Stimulated activated effector memory CD8-positive, alpha-beta T cell treated with anti-CD3 and anti-CD28 coated beads, Interleukin-12 subunit alpha, Interleukin-12 subunit beta, amount 100 ng/mL, for 72 hours (primary cell): ENCODE data around the gene COX7A2L.
"Not testable (repeated sequence)": the region's sequence is repeated elsewhere in the genome, so short reads cannot be mapped to it uniquely, and the experiment has no call there.

ENCODE experiments used
- ATAC-seq: fragments of 150-1000 bp; cut with Tn5 transposase; 2 replicates; pipeline ENCODE4 v1.10.0; 2021
- DNase-seq, 2 donors: peaks; one replicate each; pipeline ENCODE4 v3.0.0; 2021 to 2022; ENCODE audit warnings: low spot score in 2 of 2
- H3K27ac Mint-ChIP-seq: one replicate; pipeline ENCODE4 v1.8.0; 2022; ENCODE audit warnings: mild to moderate bottlenecking, mixed read lengths
- H3K36me3 Mint-ChIP-seq: one replicate; pipeline ENCODE4 v1.8.0; 2022; ENCODE audit warnings: mild to moderate bottlenecking, mixed read lengths
- H3K4me1 Mint-ChIP-seq: one replicate; pipeline ENCODE4 v1.8.0; 2022; ENCODE audit warnings: mixed read lengths
- H3K4me3 Mint-ChIP-seq: one replicate; pipeline ENCODE4 v1.8.0; 2022; ENCODE audit warnings: mild to moderate bottlenecking, mixed read lengths
- H3K9me3 Mint-ChIP-seq: one replicate; pipeline ENCODE4 v1.8.0; 2022; ENCODE audit warnings: mixed read lengths

Gene COX7A2L, protein sequence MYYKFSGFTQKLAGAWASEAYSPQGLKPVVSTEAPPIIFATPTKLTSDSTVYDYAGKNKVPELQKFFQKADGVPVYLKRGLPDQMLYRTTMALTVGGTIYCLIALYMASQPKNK

DNA sequence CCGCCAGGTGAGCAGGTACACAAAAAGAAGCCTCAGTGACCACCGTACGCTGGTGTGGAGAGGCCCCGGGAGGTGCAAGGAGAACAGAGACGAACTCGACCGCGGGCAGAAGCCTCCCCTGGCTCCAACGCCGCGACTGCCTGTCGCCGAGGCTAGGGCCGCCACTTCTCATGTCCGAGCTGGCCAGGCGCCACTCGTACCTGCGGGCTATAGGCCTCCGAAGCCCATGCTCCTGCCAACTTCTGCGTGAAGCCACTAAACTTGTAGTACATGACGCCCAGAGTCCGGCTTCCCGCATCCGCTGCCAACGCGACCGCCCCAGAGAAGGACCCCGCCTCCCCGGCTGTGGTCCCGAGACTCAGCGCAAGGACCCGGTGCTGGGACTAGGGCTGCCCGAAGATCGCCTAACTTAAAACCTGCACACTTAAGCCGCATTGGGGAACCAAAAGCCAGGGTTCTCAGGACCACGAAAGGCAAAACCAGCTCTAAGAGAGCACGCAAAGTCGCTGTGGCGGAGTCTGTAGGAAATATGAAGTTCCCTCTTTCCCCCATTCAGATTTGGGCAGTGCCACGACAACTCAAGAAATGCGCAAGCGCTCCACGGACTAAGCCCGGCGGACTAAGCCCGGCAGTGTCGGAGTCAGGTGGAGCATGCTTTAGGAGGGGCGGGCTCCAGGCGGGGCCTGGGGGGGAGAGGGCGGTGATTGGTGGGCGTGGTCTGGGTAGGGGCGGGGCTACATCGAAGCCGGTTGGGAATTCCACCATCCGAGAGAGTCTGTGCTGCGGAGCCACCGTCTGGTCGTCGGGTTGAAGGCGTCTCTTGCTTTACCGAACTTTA lies at the start of gene COX7A2L:
Gene COX7A2L (minus strand): TSS at position 328 of the 838 bp plus-strand sequence. CDS start 56 bp downstream, at position 272.
- Mint-ChIP-seq H3K4me3 (peak within 1 kb of the TSS; percentile 81), H3K4me1 (peaks cover 45% of the 10 kb centered on the region), H3K36me3 (peaks cover 11% of the 10 kb centered on the region), H3K9me3 (no peaks in the 10 kb centered on the region), H3K27ac (peak within 1 kb of the TSS; percentile 88)
- peak; percentile 96 for ATAC-seq
- peak; percentile 87 to 96 for DNase-seq

DNA sequence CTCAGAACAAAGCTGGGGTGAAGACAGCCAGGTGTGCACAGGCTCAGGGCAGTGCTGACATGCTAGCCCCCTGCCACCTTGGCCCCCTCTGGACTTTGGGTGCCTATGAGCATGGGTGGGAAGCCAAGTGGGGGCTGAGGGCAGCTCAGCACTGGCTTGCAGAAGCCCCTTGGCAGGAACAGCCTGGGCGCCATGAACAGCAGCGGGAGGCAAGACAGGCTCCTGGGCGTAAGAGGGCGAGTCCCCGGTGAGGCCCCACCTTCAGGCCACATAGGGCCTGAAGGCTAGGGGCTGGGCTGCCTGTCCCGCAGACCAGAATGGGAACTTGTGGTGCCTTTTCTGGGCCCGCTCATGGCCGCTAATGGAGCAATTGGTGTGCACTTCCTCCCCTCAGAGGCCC lies 47.0 kb upstream of the COX7A2L start:
- peak in 1 of 2 donors; percentile 30 for DNase-seq
- Mint-ChIP-seq H3K4me1 (no peaks in the 10 kb centered on the region), H3K4me3 (no peak overlapping the region), H3K9me3 (no peaks in the 10 kb centered on the region), H3K27ac (no peak overlapping the region), H3K36me3 (no peaks in the 10 kb centered on the region)
- no peak for ATAC-seq

DNA sequence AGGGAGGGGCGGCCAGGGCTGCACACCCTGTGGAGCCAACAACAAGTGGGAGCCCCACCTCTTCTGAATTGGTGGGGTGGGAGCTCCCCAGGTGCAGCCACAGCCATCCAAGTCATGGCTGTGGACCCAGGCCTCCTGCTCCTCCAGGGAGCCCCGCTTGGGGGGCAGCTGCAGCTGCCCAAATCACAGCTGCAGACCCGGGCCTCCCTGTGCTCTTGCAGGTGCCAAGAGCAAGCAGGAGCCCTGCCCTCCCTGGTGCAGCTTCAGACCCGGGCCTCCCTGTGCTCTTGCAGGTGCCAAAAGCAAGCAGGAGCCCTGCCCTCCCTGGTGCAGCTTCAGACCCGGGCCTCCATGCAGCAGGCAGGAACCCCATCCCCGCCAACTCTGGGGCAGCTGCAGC lies 46.5 kb upstream of the COX7A2L start:
- Mint-ChIP-seq H3K4me1 (no peaks in the 10 kb centered on the region), H3K36me3 (no peaks in the 10 kb centered on the region)
- ATAC-seq = no peak

DNA sequence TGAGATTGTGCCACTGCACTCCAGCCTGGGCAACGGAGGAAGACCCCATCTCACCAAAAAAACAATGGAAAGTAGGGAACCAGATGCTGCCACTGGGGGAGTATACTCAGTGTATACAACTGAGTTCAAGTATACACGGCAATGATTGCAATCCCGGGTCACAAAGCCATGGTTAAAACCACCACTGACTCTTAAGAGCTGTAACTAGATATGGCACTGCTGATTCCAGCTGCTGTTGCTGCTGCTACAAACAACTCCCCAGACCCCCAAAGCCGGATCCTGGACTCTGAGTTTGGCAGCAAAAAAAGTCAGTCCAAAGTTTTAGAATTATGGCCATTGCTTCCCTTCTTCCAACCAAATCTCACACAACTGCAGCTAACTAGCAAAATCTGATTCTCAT lies 43.7 kb upstream of the COX7A2L start:
- no peak overlapping the region for H3K4me3 Mint-ChIP-seq
- no peaks in the 10 kb centered on the region for H3K36me3 Mint-ChIP-seq
- H3K4me1 Mint-ChIP-seq = no peaks in the 10 kb centered on the region
- ATAC-seq (no peak), DNase-seq (no peak)
- no peak overlapping the region for H3K27ac Mint-ChIP-seq
- H3K9me3 Mint-ChIP-seq = no peaks in the 10 kb centered on the region

More for the DNA sequence above, 46.5 kb upstream of the COX7A2L start:
- Mint-ChIP-seq H3K9me3 (no peaks in the 10 kb centered on the region), H3K27ac (no peak overlapping the region), H3K4me3 (no peak overlapping the region)
- no peak for DNase-seq

DNA sequence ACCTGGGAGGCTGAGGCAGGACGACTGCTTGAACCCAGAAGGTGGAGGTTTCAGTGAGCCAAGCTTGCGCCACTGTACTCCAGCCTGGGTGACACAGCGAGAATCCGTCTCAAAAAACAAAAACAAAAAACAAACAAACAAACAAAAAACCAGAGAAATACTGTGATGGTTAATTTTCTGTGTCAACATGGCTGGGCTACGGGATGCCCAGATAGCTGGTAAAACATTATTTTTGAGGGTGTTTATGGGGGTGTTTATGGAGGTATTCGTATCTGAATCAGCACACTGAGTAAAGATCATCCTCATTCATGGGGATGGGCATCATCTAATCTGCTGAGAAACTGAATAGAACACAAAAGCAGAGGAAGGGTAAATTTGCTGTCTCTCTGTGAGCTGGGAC lies 40.8 kb upstream of the COX7A2L start:
- Mint-ChIP-seq H3K9me3 (no peaks in the 10 kb centered on the region), H3K36me3 (no peaks in the 10 kb centered on the region), H3K4me1 (no peaks in the 10 kb centered on the region), H3K4me3 (no peak overlapping the region), H3K27ac (no peak overlapping the region)
- DNase-seq (no peak), ATAC-seq (no peak)

DNA sequence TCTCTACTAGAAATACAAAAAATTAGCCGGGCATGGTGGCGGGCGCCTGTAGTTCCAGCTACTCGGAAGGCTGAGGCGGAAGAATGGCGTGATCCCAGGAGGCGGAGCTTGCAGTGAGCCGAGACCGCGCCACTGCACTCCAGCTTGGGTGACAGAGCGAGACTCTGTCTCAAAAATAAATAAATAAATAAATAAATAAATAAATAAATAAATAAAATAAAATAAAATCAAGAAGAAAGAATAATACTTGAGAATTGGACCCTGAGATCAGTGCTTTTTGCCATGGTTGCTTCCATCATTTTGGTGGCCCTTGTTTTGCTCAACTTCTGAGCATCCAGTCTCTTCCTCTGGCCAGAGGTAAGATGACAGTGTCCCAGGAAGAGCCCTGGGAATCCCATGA lies 37.0 kb upstream of the COX7A2L start:
- not testable (repeated sequence) for H3K36me3 Mint-ChIP-seq, DNase-seq, H3K4me1 Mint-ChIP-seq, H3K27ac Mint-ChIP-seq, H3K4me3 Mint-ChIP-seq, H3K9me3 Mint-ChIP-seq, ATAC-seq

DNA sequence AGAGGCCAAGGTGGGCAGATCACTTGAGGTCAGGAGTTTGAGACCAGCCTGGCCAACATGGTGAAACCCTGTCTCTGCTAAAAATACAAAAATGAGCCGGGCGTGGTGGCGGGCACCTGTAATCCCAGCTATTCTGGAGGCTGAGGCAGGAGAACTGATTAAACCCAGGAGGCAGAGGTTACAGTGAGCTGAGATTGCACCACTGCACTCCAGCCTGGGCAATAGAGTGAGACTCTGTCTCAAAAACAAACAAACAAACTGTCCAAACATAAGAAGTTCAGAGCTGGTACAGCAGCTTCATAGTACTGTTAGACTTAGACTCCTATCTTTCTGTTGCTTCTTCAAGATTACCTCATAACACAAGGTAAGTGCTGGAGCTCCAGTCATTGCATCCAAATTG lies 32.3 kb upstream of the COX7A2L start:
- H3K36me3 Mint-ChIP-seq, H3K4me1 Mint-ChIP-seq, H3K27ac Mint-ChIP-seq, H3K4me3 Mint-ChIP-seq, DNase-seq, ATAC-seq, H3K9me3 Mint-ChIP-seq: not testable (repeated sequence)

DNA sequence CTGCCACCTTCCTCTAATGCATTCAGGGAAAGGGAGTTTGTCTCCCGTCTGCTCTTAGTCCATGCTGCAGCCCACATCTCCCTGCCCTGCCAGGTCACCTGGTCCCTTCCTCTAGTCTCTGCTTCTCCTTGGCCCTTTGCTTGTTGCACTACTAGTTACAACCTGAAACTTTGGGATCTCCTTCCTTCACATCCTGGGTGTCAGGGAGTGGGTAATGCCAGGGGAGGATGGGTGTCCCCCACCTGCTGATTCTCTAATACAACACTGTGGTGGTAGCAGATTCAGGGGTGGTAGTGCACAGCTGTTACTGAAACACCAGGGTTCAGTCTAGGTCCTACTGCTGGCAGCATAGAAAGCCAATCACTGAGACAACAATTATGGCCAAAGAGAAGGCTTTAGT lies 31.2 kb upstream of the COX7A2L start:
- ATAC-seq = no peak
- no peaks in the 10 kb centered on the region for H3K36me3 Mint-ChIP-seq
- no peak overlapping the region for H3K4me3 Mint-ChIP-seq
- H3K4me1 Mint-ChIP-seq = no peaks in the 10 kb centered on the region
- H3K9me3 Mint-ChIP-seq = no peaks in the 10 kb centered on the region
- no peak for DNase-seq
- H3K27ac Mint-ChIP-seq = no peak overlapping the region

DNA sequence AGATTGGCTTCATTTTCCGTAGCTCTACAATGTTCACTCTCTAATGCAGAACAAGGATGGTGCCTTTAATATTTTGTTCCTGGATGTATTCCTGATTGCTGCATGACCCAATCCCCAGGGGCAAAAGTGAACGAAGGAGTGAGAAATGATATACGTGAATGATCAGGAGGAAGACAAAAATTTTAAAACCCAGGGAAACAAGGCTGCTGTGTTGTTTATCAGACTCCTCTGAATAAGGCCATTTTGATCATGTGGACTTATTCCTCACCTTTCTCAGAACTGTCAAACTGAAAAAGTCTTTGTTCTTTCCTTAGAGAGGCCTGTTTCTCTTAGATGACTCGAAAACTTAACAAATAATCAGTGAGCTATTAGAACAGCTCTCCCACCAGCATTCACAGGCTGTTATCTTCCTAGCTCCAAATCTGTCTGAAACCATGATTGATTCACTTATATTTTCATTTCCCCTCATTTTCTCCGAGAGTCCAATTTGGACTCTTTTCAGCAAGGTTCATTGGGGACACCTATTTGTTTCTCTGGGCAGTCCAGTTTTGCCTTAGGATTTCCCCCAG lies 29.5 kb upstream of the COX7A2L start:
- no peak for ATAC-seq
- Mint-ChIP-seq H3K4me3 (no peak overlapping the region), H3K4me1 (no peaks in the 10 kb centered on the region), H3K9me3 (no peaks in the 10 kb centered on the region), H3K27ac (no peak overlapping the region), H3K36me3 (no peaks in the 10 kb centered on the region)
- DNase-seq = no peak

DNA sequence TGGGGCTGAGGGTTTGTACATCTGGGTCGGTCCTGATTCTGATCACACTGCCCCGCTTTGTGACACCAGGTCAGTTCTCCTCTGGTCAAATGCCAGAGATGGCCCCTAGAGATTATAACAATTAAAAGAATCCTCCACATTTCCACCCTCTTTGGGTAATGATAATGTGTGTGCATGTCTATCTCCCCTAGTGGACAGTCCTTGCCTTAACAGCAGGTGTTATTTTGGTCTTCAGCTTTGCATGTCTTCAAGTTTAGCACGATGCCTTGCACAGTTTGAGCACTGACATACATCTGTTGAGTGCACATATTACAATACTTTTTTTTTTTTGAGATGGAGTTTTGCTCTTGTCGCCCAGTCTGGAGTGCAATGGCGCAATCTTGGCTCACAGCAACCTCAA lies 25.7 kb upstream of the COX7A2L start:
- peak; percentile 45 for ATAC-seq
- DNase-seq = no peak
- Mint-ChIP-seq H3K4me3 (no peak overlapping the region), H3K27ac (no peak overlapping the region), H3K36me3 (no peaks in the 10 kb centered on the region), H3K4me1 (no peaks in the 10 kb centered on the region), H3K9me3 (no peaks in the 10 kb centered on the region)

DNA sequence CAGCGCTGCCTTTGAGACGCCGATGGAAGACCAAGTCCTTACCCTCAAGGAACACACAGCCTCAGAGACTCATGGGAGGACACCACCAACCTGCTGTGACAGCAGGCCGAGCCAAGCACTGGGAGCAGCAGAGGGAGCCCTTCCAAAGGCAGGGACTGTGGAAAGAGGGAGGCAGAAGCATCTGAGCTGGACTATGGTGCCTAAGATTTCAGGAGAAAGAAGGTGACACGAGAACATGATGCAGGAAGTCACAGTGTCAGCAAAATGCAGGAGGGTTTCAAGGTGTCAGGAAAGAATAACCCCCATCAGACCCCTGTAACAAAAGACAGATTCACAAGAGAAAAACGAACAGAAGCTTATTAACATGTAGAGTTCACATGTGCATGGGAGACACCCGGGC lies 24.2 kb upstream of the COX7A2L start:
- ATAC-seq = no peak

DNA sequence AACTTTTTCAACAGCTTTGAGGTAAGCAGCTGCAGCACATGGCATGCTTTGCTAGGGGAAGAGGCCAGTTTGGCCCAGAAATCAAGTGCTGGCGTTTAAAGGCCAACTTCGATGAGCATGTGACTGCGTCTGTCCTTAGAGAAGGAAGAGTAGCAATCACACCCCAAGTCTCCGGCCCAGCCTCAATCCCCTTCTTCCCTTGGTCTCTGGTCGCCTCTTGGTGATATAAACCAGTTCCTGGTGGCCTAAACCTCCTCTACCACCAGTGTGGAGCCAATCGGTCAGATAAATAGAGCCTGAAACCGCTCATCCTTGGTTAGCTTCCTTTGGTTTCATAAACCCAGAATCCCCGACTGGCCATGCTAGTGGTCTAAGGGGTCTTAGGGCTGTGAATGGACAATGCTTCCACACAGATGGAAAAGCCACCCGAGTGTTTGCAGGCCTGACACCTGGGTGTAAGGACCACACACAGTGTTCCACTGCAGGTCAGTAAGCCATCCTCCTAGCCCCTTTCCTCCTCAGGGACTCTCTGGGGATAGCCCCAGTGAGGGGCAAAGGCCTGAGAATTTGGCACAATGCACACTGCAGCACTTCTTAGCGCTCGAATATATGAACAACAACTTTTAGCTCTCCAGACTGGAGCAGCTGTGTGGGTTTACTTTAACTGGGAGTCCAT lies 23.0 kb upstream of the COX7A2L start:
- Mint-ChIP-seq H3K27ac (no peak overlapping the region), H3K36me3 (no peaks in the 10 kb centered on the region), H3K9me3 (no peaks in the 10 kb centered on the region), H3K4me3 (no peak overlapping the region), H3K4me1 (no peaks in the 10 kb centered on the region)
- ATAC-seq = no peak
- DNase-seq = no peak

More for the DNA sequence above, 24.2 kb upstream of the COX7A2L start:
- Mint-ChIP-seq H3K36me3 (no peaks in the 10 kb centered on the region), H3K4me3 (no peak overlapping the region), H3K9me3 (no peaks in the 10 kb centered on the region), H3K27ac (no peak overlapping the region), H3K4me1 (no peaks in the 10 kb centered on the region)
- no peak for DNase-seq

DNA sequence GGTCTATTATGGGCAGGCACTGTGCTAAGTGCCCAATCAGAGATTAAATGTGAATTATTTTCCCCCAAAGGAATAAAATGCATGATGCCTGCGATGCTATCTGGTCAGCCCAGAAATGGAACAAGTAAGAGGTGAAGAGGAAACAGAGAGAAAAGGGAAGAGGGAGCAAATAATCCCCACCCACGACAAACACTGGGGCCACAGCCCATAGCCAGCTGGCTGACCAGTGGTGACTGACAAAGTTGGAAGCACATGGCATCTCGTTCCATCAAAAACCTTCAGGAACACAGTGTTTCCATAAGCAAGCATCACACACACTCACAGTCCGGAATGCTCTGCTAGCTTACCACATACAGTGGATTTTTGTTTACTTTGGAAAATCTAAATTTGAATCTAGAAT lies 21.1 kb upstream of the COX7A2L start:
- H3K4me3 Mint-ChIP-seq = no peak overlapping the region
- no peak for DNase-seq
- no peak for ATAC-seq
- no peak overlapping the region for H3K27ac Mint-ChIP-seq
- no peaks in the 10 kb centered on the region for H3K36me3 Mint-ChIP-seq
- H3K4me1 Mint-ChIP-seq = no peaks in the 10 kb centered on the region
- H3K9me3 Mint-ChIP-seq = no peaks in the 10 kb centered on the region

DNA sequence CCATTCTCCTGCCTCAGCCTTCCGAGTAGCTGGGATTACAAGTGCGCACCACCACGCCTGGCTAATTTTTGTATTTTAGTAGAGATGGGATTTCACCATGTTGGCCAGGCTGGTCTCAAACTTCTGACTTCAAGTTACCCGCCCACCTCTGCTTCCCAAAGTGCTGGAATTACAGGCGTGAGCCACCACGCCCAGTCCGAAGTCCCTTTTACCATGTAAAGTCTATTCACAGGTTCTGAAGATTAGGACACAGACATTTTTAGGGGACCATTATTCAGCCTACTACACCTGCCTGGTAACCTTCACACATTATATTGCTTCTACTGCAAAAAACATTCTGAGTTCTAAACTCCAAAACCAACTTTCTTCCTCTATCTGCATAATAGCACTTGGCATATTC lies 19.0 kb upstream of the COX7A2L start:
- H3K9me3 Mint-ChIP-seq, H3K27ac Mint-ChIP-seq, H3K36me3 Mint-ChIP-seq: not testable (repeated sequence)

DNA sequence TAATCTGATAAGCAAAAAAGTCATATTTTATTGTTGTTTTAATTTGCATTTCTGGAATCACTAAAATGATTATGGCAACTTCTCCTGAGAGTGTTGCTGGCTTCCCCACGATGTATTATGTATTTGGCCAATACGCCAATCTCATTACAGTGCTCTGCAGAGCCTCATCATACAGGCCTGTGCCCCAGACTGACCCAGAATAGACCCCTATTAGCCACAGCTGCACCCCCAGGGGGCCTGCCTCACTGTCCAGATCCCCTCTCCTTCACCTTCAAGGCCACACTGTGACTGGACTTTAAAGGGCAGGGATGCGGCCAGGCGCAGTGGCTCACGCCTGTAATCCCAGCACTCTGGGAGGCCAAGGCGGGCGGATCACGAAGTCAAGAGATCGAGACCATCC lies 17.4 kb upstream of the COX7A2L start:
- no peak overlapping the region for H3K4me3 Mint-ChIP-seq
- no peaks in the 10 kb centered on the region for H3K4me1 Mint-ChIP-seq
- no peaks in the 10 kb centered on the region for H3K9me3 Mint-ChIP-seq
- no peaks in the 10 kb centered on the region for H3K36me3 Mint-ChIP-seq
- DNase-seq = no peak
- no peak overlapping the region for H3K27ac Mint-ChIP-seq
- ATAC-seq = no peak

More for the DNA sequence above, 19.0 kb upstream of the COX7A2L start:
- DNase-seq, H3K4me3 Mint-ChIP-seq, ATAC-seq, H3K4me1 Mint-ChIP-seq: not testable (repeated sequence)
